MG63 (cell line): Measurements from ENCODE around the gene CLEC20A. TPM values are rescaled to one million over a fixed set of nuclear protein-coding genes. Genes with fewer than 3 reads are reported as not detected.

Experiments used
- DNase-seq: peaks from one replicate; pipeline ENCODE4 v3.0.0-alpha.2; 2020
- H3K27me3 ChIP-seq: fragments of 250-450 bp; sonication (Bioruptor Pico); 2 replicates; pipeline ENCODE4 v1.5.1; 2020; ENCODE audit warnings: mild to moderate bottlenecking, moderate library complexity
- H3K36me3 ChIP-seq: fragments of 250-450 bp; sonication (Bioruptor Pico); 2 replicates; pipeline ENCODE4 v1.5.1; 2020; ENCODE audit warnings: mild to moderate bottlenecking, moderate library complexity
- H3K4me3 ChIP-seq: fragments of 250-450 bp; sonication (Bioruptor Pico); 2 replicates; pipeline ENCODE4 v1.5.1; 2020; ENCODE audit warnings: mild to moderate bottlenecking, moderate library complexity
- H3K9me3 ChIP-seq: fragments of 250-450 bp; sonication (Bioruptor Pico); 2 replicates; pipeline ENCODE4 v1.5.1; 2020; ENCODE audit warnings: mild to moderate bottlenecking, moderate library complexity
- total RNA-seq: library from RNA; depleted of rRNA; stranded (reverse); fragments of >200 nt; shearing (Covaris generic); gene quantifications from 2 replicates; pipeline ENCODE4 v1.2.3, GENCODE V29; 2014; ENCODE audit warnings: low replicate concordance

Gene CLEC20A
- total RNA-seq, 1 experiment from 2014 or later, result not detected

DNA sequence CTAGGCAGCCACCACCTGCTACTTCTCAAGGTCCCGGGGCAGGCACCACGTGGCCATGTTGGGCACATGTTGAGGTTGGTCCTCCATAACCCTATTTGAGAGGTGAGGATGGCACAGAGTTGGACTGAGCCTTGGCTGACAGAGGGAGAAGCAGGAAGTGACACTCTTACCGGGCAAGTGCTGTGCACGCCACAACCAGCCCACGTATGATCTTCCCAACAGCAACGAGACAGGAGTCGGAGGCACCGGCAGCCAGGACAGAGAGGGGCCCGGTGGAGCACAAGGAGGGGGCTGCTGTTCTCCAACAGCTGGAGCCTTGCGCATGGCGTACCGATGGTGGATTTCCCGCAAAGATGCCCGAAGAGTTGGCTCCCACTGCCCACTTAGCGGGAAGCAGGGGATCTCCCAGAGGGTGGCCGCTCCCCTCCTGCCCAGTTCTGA is 3.4 kb downstream of the CLEC20A start:
- DNase-seq, result no peak
- no peaks in the 10 kb centered on the region for H3K36me3 ChIP-seq

DNA sequence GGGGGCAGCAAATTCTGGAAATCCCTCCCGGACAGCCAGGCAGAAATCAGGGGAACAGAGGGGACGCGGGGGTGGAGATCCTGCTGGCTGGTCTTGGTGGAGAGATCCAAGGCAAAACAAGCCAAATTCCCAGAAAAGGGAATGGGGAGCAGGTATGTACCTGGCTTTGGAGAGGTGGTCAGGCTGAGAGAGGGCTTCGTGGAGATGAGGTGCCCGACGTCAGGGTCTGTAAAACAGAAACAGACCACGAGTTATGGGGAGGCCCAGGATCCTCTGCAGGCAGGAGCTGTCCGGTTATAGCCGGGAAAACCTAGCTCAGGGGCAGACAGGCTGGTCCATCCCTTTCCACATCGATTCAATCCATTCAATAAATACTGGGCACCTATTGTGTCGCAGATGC is 4.4 kb downstream of the CLEC20A start:
- no peaks in the 10 kb centered on the region for H3K27me3 ChIP-seq
- no peak overlapping the region for H3K4me3 ChIP-seq
- H3K36me3 ChIP-seq, result no peaks in the 10 kb centered on the region
- no peaks in the 10 kb centered on the region for H3K9me3 ChIP-seq
- no peak for DNase-seq

More for the DNA sequence above, 3.4 kb downstream of the CLEC20A start:
- H3K4me3 ChIP-seq, result no peak overlapping the region
- no peaks in the 10 kb centered on the region for H3K27me3 ChIP-seq
- no peaks in the 10 kb centered on the region for H3K9me3 ChIP-seq

DNA sequence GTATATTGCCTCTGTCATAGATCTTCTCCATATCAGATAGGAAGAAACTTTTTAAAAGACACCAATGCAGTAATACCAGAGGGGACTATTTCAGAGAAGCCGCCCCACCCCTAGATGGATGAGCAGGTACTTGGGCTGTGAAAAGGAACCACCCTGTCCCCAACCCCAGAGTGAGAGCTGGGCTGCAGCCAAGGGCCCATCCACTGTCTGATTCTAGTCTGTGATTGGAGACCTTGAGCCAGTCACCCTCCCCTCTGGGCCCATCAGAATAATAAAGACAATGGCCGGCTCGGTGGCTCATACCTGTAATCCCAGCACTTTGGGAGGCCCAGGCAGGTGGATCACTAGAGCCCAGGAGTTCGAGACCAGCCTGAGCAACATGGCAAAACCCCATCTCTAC is 5.0 kb downstream of the CLEC20A start:
- H3K27me3 ChIP-seq, result no peaks in the 10 kb centered on the region
- no peaks in the 10 kb centered on the region for H3K36me3 ChIP-seq
- no peak for DNase-seq
- no peak overlapping the region for H3K4me3 ChIP-seq
- no peaks in the 10 kb centered on the region for H3K9me3 ChIP-seq

DNA sequence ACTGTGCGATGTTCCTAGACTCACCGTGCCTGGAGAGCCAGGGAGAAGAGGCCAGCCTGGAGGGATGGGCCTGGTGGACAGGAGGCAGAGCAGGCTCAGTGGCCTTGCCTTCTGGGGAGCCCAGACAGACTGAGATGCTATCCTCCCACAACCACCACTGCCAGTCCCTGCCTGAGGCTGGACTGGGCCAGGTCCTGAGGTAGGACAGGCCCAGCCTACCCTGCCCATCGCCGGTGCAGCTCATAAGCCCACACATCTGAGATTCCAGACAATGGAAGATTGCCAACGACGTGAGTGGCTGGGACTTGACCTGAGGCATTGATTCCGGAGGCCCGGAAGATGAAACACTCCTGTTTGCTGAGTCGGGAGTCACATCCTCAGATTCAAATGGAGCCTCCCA is 5.8 kb downstream of the CLEC20A start:
- DNase-seq, result no peak

DNA sequence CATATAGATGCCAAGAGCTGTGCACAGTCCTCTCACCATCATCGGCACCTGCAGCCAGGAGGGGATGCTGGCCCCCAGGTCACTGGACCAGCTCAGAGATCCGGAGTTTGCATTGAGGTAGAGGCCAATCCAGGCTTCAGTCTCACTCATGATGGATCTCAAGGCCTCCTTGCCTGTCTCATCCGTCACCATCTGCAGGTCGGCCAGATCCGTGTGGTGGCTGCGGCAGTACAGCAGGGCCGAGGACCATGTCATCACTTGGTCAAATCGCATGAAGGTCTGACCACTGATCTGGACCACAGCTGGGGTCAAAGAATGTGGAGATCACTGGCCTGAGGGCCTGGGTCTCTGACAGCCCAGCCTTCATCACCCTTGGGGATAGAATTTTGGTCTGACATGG is 6.6 kb downstream of the CLEC20A start:
- no peaks in the 10 kb centered on the region for H3K27me3 ChIP-seq
- H3K36me3 ChIP-seq, result no peaks in the 10 kb centered on the region
- H3K4me3 ChIP-seq, result no peak overlapping the region
- no peaks in the 10 kb centered on the region for H3K9me3 ChIP-seq
- DNase-seq, result no peak

More for the DNA sequence above, 5.8 kb downstream of the CLEC20A start:
- Histone ChIP-seq H3K27me3 (no peaks in the 10 kb centered on the region), H3K9me3 (no peaks in the 10 kb centered on the region), H3K4me3 (no peak overlapping the region), H3K36me3 (no peaks in the 10 kb centered on the region)

DNA sequence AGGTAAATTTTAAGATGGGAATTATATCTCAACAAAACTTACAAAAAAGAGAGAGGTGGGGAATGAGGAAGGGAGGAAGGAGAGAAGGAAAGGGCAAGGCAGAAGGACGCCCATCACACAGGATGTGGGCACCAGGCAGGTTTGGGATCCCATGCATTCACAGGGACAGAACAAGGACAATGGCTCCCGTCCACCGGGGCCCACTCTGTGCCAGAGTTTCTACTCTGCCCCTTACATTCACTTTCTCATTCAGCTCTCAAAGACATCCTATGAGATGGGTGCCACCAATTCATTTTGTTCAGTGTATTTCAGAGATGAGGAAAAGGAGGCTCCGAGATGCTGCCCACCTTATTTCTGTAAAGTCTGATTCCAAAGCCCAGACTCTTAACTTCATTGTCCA is 7.4 kb downstream of the CLEC20A start:
- no peak for DNase-seq
- H3K4me3 ChIP-seq, result no peak overlapping the region
- no peaks in the 10 kb centered on the region for H3K9me3 ChIP-seq
- H3K27me3 ChIP-seq, result no peaks in the 10 kb centered on the region
- no peaks in the 10 kb centered on the region for H3K36me3 ChIP-seq

DNA sequence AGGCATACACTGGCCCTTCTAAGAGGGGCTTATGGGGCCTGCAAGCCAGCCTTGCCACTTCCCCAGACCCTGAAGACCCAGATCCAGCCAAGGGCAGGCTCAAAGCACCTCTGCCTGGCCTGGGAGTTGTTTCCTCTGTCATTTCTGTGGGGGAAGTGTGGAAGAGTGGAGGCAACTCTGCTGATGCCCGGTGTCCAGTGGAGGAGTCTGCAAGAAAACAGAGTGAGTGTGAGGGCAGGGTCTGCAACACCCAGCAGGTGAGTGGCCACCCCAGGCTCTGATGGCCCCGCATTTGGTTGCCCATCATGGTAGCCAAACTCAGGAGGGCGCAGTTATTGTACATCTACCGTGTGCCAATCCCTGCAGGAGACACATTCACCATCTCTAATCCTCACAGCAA is 8.4 kb downstream of the CLEC20A start:
- Histone ChIP-seq H3K27me3 (no peaks in the 10 kb centered on the region), H3K36me3 (no peaks in the 10 kb centered on the region), H3K9me3 (no peaks in the 10 kb centered on the region), H3K4me3 (no peak overlapping the region)
- no peak for DNase-seq

DNA sequence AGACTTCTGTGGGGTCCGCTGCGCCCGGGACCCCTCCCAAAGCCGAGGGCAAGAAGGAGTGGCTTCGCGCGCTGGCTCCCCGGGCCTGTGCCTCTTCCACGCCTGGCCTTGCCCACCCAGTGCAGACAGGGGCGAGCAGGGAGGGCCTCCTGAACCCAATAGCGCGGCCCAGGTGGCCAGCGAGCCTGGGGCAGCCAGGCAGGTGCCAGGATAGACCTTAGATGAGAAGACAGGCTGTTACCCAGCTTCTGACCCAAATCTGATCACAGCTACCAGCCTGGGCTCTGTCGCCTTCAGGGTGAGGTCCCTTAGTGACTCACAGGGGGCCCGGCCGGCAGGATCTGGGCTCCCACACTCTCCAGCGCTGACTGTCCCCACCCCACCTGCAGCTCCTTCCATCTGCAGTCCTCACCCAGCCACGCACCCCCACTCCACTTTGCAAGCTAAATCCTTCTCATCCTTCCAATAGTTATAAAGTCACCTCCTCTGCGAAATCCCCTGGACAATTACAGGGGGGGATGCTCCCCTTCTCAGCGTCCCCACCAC is 9.6 kb downstream of the CLEC20A start:
- Histone ChIP-seq H3K4me3 (no peak overlapping the region), H3K9me3 (no peaks in the 10 kb centered on the region), H3K27me3 (no peaks in the 10 kb centered on the region), H3K36me3 (no peaks in the 10 kb centered on the region)
- no peak for DNase-seq

DNA sequence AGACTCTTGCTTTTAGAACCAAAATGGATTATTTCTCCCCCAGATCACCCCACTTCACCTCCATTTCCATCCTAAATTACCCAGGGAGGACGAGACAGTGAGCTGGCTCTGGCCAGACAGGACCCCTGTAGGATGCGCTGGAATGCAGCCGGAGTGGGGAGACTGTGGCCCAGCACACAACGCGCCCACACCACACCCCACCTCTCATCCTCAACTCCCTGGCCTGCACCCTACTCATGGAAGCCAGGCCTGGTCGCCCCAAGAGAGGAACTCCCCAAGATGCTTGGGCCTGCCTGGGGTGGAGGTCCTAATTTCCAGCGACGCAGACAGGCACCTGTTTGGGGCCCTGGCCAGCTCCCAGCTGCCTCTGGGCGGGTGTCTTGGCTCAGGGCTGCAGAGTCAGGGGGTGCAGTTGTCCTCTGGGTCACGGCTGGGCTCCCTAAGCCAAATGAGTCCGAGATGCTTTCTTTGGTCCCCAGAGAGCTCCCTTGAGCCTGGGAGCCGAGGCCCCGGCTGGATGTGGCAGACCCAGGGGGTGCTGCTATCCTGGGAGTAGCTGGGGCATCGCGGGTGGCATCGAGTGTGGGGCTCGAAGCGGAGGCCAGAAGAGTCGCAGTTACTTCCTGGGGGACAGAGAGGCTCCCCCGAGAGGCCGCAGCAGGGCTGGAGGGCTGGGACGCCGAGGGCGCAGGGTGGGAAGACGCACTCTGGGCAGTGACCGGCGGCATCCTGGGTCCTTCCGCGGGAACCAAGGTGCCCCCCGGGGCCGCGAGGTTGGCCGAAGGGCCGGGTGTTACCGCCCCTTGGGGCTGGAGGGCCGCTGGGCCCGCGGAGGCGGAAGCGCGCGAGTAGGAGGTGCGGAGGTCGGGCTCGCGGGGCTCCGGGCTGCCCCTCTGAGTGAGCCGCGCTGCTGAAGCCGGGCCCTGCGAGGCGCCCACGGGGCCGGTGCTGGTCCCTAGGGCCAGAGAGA is 10.4 kb downstream of the CLEC20A start:
- no peaks in the 10 kb centered on the region for H3K9me3 ChIP-seq
- DNase-seq, result no peak
- no peak overlapping the region for H3K4me3 ChIP-seq
- no peaks in the 10 kb centered on the region for H3K36me3 ChIP-seq
- no peaks in the 10 kb centered on the region for H3K27me3 ChIP-seq

DNA sequence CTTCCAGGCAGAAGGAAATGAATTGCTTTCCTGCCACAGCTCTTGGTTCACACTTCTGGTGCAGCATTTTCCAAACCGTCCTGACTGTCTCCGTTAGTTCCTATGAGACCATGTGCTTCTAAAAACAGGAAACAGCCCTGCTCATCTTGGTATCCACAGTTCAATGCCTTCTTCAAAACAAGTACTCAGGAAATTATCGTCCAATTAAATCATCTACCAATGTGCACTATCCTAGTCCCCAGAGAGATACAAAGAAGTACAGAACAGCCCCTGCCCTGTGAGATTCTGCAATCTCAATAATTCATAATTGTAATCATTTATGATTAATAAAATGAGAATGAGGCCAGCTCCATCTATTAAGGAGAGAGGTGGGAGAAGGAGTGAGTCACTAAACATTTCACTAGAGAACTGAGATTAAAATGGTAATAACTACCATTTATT is 11.2 kb downstream of the CLEC20A start:
- DNase-seq, result no peak

DNA sequence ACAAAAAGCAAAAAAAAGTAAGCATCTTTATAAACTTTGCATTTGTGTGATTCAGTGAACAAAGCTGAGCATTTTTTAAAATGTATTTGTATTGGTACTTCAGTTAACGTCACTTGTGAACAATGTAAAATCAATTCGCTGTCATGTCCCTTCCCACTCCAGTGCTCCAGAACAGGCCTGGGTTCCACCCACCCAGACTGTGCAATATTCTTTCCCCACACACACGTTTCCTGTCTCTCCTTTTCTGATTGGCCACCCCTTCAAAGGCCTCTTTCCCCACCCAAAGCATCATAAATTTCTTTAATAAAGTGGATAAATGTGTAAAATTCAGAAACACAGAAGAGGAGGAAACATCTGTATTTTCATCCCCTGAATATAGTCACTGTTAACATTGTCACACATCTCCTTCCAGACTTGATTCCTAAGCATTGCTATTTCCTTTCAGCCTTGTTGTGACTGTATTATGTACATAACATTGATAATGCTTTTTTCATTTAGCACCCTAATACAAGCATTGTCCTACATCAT is 12.0 kb downstream of the CLEC20A start:
- Histone ChIP-seq H3K9me3 (no peaks in the 10 kb centered on the region), H3K36me3 (0 out of 2 replicates have a peak, but pooled peaks cover 3% of the 10 kb centered on the region), H3K4me3 (no peak overlapping the region), H3K27me3 (no peaks in the 10 kb centered on the region)
- DNase-seq, result no peak

More for the DNA sequence above, 11.2 kb downstream of the CLEC20A start:
- no peaks in the 10 kb centered on the region for H3K27me3 ChIP-seq
- H3K36me3 ChIP-seq, result no peaks in the 10 kb centered on the region
- H3K4me3 ChIP-seq, result no peak overlapping the region
- H3K9me3 ChIP-seq, result no peaks in the 10 kb centered on the region

DNA sequence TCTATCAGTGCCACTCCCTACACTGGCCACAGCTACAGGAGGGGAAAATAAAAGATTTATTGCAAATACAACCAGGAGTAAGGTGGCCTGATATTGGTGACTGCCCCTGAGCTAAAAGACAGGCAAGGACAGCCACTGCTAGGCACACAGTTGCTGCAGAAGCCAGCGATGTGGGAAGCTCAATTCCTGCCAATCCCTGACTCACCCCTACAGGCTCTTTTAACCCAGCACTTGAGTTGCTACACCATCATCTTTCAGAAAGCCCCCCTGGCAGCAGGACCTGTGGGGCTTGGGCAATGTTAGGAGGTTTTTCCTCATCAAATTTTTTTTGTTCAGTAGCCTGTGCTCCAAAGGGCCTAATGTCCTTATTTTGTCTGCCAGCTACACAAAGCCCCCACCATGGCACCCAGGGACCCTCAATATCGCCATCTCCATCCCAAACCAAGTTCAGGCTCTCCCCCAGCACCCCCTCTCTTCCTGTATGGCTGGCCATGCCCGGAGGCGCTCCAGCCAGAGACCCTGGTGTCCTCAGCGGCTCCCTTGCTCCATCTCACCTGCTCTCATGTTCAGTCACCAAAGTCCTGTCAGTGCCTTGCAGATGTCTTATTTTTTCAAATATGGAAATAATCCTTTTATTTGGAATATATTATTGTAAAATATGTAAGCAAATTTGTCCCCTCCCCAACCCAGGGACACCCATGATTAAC is 13.4 kb downstream of the CLEC20A start:
- Histone ChIP-seq H3K9me3 (no peaks in the 10 kb centered on the region), H3K36me3 (0 out of 2 replicates have a peak, but pooled peaks cover 3% of the 10 kb centered on the region), H3K27me3 (no peaks in the 10 kb centered on the region), H3K4me3 (no peak overlapping the region)
- no peak for DNase-seq

DNA sequence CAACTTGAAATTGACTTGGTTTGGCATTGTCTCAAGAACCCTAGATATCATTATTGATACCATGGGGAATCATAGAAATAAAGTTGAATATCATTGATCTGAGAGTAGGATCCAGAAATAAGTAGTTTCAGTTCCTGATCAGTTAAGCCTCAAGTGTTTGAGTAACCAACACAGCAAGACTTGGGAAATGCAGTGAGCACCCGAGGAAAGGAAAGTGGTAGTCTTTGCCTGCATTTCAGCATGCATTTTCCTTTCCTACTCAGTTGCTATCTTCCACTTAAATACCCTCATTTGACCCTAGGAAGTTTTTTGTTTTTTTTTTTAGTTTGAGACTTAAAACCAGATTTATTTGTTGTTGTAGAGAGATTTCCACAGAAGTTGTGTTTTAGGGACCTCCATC is 18.9 kb downstream of the CLEC20A start:
- no peak overlapping the region for H3K4me3 ChIP-seq
- H3K36me3 ChIP-seq, result peaks cover 12% of the 10 kb centered on the region; the same call in 1 of the 2 replicates
- H3K9me3 ChIP-seq, result no peaks in the 10 kb centered on the region
- no peaks in the 10 kb centered on the region for H3K27me3 ChIP-seq
- DNase-seq, result no peak

DNA sequence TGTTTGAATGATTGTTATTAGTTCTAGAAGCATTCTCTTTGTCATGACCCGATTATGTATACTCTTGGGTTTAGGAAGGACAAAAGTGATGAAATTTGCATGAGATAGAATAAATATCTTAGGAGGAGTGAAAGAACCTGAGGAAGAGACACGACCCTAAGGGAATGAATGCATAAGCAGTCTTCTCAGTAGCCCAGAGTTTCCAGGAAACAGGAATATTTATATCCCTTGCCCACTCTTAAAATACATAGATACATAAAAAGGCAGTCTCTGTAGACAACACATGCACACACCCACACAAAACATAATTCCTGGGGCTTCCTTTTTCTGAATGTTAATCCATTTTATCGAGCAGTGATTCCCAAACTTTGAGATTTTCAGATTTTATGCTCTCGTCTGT is 19.4 kb downstream of the CLEC20A start:
- Histone ChIP-seq H3K27me3 (no peaks in the 10 kb centered on the region), H3K36me3 (peaks cover 12% of the 10 kb centered on the region; the same call in 1 of the 2 replicates), H3K4me3 (no peak overlapping the region), H3K9me3 (no peaks in the 10 kb centered on the region)
- DNase-seq, result no peak

DNA sequence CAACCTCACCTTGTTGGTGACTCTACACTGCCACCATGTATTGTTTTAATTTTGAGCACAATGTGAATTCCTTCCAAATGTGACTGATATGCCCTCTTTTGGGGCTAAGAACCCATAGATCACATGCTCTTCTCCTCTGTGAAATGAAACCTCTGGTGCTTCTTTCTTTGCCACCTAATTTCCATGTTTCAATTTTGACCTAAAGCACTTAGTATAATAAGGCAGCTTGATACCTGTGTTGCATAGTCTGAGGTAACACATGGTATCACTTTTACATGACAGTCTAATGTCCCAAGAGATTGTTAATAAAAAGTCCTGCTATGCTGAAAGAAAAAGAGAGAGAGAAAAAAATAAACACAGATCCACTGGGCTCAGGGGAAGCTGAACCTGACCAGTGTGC is 24.2 kb downstream of the CLEC20A start:
- Histone ChIP-seq H3K27me3 (no peaks in the 10 kb centered on the region), H3K4me3 (no peak overlapping the region), H3K36me3 (peaks cover 19% of the 10 kb centered on the region), H3K9me3 (no peaks in the 10 kb centered on the region)
- no peak for DNase-seq

DNA sequence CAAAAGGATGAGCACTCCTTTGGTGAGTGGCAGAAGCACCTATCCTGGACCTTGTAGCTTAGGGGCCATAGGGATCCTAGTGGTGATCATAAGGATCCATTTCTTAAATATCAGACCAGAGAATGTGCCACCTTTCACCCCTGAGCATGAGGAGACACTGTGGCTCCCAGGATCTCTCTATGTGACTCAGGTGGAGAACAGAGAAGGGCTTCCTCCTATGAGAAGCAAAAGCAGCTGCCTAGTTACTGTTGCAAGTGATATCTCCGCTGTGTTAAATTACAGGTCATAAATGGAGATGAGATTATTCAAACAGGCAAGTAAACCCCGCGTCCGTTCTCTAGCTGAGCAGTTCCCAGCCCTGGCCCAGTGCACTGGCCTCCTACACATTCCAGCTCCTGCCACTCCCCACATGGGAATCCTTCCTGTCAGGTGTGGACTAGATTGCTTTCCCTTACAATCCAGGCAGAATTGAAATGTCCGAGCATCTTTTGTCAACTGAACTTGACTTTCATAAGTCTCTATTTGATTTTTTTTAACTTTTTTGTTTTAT is 26.3 kb downstream of the CLEC20A start:
- Histone ChIP-seq H3K4me3 (no peak overlapping the region), H3K36me3 (peaks cover 30% of the 10 kb centered on the region), H3K27me3 (no peaks in the 10 kb centered on the region), H3K9me3 (no peaks in the 10 kb centered on the region)
- no peak for DNase-seq

DNA sequence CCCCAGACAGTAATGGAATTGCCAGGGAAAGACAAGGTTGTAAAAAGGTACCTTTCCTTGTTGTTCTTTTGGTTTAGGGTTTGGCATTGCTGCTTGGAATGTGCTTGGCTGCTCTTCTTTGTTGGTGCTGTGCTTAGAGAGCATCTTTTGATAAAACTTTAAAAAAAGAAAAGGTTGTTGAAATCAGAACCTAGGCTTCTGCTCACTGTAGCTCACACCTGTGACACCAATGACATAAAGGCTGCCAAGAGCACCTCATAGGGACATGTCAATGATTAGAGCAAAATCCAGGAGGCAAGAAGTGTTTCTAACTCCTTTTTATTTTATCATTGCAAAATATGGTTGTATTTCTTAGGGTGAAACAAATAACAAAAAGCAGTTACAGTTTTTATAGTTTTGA is 28.9 kb downstream of the CLEC20A start:
- Histone ChIP-seq H3K36me3 (peaks cover 24% of the 10 kb centered on the region), H3K4me3 (no peak overlapping the region), H3K27me3 (no peaks in the 10 kb centered on the region), H3K9me3 (no peaks in the 10 kb centered on the region)
- no peak for DNase-seq
